PC-9 (cell line): ENCODE data around the gene SPG21.

Experiments
- CTCF ChIP-seq: fragments of 200-600 bp; sonication (generic); conservative IDR thresholded peaks from 2 replicates; pipeline ENCODE4 v1.6.1; 2017; ENCODE audit warnings: mixed run types, antibody characterized with exemption, mild to moderate bottlenecking, moderate library complexity
- EZH2 ChIP-seq: fragments of 200-600 bp; sonication (generic); IDR thresholded peaks from 2 replicates; pipeline ENCODE4 v1.8.0; 2017; ENCODE audit warnings: antibody characterized with exemption, low read depth

- TF ChIP-seq CTCF (no peak), EZH2 (no peak)
Observed at GRCh38 chr15:64948916-64949315, 40.8 kb downstream of the SPG21 start.
